HG03097 (cell line): Measurements from ENCODE around the gene SLCO2A1.

ENCODE experiments used
- ATAC-seq: cut with Tn5 transposase; IDR thresholded peaks from one replicate; pipeline ENCODE4 v1.9.1; 2021; ENCODE audit not compliant: unreplicated experiment, low FRiP score

SLCO2A1 gene

GRCh38 chr3:134003066-134003465 is 26.7 kb downstream of the SLCO2A1 start:
- no peak for ATAC-seq

DNA sequence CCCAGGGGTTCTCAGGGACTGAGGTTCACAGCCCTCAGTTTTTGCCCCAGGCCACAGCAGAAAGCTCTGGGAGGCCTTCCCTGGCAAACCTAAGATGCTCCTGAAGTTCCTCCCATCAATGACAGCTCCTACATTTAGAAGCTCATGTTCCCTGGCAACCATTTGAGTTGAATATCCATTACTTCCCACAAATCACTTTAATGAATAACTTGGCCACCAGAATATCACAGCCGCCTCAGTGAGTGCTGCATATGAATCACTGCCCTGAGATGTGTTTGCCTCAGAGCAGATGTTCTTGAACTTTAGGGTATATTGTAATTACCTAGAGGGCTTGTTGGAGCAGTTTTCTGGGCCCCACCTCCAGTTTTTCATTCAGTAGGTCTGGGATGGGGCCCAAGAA is 27.4 kb downstream of the SLCO2A1 start:
- no peak for ATAC-seq

GRCh38 chr3:134001251-134001650 is 28.5 kb downstream of the SLCO2A1 start:
- no peak for ATAC-seq

DNA sequence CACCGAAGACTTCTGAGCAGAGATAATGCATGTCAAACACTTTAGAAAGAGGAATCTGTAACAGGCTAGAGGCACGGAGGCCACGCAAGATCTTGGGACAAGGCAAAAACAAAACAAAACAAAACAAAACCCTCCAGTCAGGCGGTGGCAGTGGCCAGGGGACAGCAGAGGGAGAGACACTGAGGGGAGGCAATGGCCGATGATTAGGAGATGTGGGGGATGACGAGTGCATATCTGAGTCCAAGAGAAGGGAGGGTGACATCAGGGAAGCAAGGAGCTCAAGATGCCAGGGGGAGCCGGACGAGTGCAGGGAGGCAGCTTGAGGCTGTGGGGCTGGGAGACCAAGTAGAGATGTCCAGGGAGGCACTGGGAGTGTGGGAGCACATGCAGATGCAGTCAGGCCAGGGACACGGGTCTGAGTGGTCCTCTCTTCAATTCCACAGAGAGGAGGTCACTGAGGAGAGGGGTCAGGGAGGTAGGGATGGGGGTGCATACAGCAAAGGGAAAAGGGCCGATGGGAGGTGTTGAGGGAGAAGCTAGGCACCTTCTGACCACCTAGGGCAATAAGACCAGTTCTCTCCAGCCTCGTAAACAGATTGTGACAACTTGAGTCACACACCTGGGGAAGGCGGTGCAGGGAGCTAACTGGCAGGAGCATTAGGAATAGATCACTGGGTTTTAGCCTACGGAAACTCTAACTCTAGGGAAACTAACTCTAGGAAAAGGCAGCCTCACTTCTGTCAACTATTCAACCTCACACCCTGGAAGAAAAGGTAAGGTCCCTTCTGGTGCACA is 29.6 kb downstream of the SLCO2A1 start:
- no peak for ATAC-seq

DNA sequence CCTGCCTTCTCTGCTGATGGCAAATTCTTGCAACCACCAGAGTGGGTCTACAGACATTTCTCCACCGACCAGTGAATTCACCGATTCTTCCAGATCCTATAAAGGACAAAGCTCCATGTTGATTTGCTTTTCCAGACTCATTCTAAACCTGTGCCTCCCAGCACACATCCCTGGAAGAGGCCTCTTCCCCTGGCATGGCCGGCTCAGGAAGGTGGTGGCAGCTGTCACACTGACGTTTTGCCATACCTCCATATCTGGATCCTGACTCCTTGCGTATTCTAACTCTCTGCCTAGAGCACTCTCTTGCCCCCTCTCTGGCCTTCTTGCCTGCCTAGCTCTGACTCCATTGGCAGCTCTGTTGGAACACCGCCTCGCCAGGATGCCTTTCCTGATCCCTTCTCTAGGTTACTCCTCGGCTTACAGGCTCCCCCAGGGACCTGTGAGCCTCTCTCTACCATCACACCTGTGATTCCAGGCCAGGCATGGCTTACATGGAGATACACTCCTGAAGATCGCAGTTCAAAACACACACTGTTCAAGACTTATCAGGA is 31.0 kb downstream of the SLCO2A1 start:
- ATAC-seq: no peak

GRCh38 chr3:133997871-133998635 is 31.7 kb downstream of the SLCO2A1 start:
- no peak for ATAC-seq

DNA sequence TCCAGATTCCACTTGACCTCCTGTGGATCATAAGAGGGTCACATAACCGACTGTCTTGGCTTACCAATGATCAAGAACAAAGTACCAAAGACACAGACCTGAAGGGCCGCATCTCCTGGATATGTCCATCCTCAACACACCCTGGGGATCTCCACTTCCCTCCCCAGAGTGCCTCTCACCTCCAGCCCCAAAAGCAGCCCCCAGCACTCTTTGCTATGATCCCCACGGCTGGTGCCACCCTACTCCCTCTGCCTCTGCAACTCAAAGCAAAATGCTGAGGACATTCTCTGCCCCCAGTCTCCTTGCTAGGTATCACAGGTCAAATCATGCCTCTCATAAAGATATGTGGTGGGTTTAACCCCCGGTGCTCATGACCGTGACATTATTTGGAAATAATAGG is 32.7 kb downstream of the SLCO2A1 start:
- no peak for ATAC-seq

DNA sequence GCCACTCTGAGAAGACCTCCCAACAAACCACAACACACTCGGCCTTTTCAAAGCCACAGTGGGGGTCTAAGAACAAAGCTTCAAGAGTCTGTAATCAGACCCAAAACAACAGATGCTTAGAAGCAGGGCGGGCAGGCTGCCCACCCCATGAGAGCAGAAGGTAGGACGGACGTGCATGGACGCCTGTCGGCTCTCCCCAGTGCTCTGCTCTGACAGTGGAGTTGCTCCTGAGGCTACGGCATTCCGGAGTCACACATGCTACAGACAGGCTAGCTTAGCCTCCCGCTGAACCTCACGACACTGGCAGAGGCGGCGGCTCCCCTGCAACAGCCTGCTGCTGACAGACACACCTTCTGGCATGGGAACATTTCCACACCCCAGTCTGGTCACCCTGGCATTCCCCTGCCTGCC is 33.5 kb downstream of the SLCO2A1 start:
- no peak for ATAC-seq

GRCh38 chr3:133995264-133995663 is 34.5 kb downstream of the SLCO2A1 start:
- ATAC-seq: no peak

GRCh38 chr3:133994166-133994890 is 35.4 kb downstream of the SLCO2A1 start:
- no peak for ATAC-seq

DNA sequence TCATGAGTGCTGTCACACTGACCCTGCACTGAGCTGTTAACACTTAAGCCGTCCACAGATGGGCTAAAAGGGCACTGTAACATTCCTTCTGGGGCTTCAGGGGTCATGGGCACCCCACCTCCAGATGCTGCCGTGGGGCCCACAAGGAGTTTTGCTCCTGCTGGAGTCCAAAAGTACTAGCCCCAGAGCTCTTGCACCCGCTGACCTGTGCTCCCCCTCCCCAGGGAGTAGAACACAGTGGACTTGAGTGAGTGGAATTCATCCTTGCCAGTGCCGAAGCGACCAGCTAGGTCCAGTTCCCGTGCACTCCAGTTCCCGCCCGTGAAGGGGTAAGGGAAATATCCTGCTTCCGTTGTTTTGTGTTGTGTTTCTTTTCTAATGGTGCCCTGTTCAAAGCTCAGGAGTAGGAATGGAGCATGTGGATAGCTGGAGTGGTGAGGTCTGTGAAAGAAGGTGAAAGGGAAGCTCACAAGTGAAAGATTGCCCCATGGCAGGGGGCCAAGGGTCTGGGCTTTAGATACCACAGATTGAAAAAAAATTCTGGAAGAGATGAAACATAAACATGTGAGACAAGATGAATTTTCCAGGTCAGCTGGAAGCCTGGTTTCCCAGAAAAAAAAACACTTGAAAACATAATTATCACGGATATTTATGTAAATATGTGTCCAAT is 36.6 kb downstream of the SLCO2A1 start:
- ATAC-seq: no peak

DNA sequence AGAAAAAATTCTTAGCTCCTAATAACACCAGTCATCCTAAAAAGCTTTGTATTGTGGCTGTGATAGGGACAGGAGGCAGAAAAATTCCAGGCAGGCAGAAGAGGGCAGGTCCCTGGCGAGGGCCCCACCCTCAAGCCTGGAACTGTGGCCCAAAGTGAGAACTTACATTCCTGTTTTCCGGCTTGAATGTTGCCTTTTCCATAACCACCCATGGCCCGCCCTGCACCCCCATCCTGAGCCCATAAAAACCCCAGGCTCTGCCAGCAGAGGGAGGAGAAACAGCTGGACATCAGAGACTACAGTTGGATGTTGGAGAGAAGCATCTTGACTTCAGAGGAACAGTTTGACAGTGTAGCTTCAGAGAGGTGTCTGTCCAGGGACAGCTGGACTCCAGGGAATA is 37.3 kb downstream of the SLCO2A1 start:
- no peak for ATAC-seq

DNA sequence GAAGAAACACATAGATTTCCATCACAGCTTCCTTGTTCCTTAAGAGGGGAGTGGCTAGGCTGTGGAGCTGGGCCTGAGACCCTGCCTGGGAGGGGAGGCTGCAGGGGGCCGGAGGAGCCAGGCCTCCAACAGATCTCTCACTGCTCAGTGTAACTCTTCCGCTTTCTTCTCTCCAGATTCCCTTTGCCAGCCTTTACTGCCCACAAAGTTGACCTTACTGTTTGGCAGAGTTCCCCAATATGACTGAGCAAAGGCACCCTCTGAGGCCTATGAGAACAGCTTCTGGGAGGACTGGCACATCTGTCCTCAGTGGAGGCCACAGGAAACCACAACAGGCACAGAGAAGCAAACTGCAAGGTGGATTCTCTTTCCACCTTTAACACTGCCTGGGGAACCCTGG is 38.1 kb downstream of the SLCO2A1 start:
- no peak for ATAC-seq

GRCh38 chr3:133991209-133991608 is 38.5 kb downstream of the SLCO2A1 start:
- ATAC-seq: no peak

- no peak for ATAC-seq
Measured at GRCh38 chr3:133989936-133990702, 39.6 kb downstream of the SLCO2A1 start.

- ATAC-seq: no peak
Measured at GRCh38 chr3:133988631-133989161, 41.0 kb downstream of the SLCO2A1 start.

- peak; percentile 50 for ATAC-seq
Measured at GRCh38 chr3:133987948-133988484, 41.7 kb downstream of the SLCO2A1 start.

DNA sequence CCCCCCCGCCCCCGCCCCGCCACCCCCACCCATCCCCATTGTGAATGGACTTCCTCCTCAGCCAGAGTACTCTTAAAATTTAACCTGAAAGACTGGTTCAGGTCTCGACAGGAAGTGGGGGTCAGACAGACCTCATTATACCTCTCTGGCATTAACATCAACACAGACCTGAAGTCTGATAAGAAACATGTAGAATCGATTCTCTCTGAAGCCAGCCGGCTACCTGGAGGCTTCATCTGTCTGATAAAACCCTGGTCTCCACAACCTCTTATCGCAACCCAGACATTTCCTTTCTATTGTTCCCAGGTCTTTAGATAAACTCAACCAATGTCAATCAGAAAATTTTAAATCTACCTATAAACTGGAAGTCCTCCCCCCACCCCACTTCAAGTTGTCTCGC is 42.6 kb downstream of the SLCO2A1 start:
- no peak for ATAC-seq

GRCh38 chr3:133986311-133986710 is 43.4 kb downstream of the SLCO2A1 start:
- no peak for ATAC-seq
